HepG2 (cell line): Measurements from ENCODE around the gene GARIN5A.

Experiments used
- CBX2 ChIP-seq, 2 experiments: fragments of 200-600 bp in 1 of 2; sonication (generic); formaldehyde crosslinking in 1 of 2; IDR thresholded peaks; 2 replicates each; pipeline versions ENCODE4 v1.7.0 to v1.8.1; 2018 to 2022; ENCODE audit warnings: low read depth in 2 of 2, low read length in 1 of 2, mild to moderate bottlenecking in 1 of 2, missing genetic modification reagents in 1 of 2
- ETV6 ChIP-seq: sonication (generic); formaldehyde crosslinking; conservative IDR thresholded peaks from 2 replicates; pipeline ENCODE4 v1.4.0; 2020; ENCODE audit warnings: missing genetic modification reagents
- HINFP ChIP-seq: sonication (generic); formaldehyde crosslinking; IDR thresholded peaks from 2 replicates; pipeline ENCODE4 v1.4.0; 2020; ENCODE audit warnings: low read depth, mild to moderate bottlenecking, missing genetic modification reagents
- KDM1A ChIP-seq: IDR thresholded peaks from 2 replicates; pipeline ENCODE4 v1.6.1; 2016; ENCODE audit warnings: missing compliant biosample characterization
- NBN ChIP-seq: fragments of 450-650 bp; conservative IDR thresholded peaks from 2 replicates; pipeline ENCODE4 v1.6.1; 2017
- POLR2A ChIP-seq, 2 experiments: IDR thresholded peaks; 2 replicates each; pipeline ENCODE4 v1.6.1; 2011; ENCODE audit warnings: low read depth in 2 of 2, low read length in 2 of 2, mild to moderate bottlenecking in 1 of 2, moderate library complexity in 1 of 2; ENCODE audit not compliant: insufficient read depth in 1 of 2
- POLR2AphosphoS5 ChIP-seq: IDR thresholded peaks from 2 replicates; pipeline ENCODE4 v1.6.1; 2012; ENCODE audit warnings: low read depth, low read length
- SCMH1 ChIP-seq: sonication (generic); formaldehyde crosslinking; IDR thresholded peaks from 2 replicates; pipeline ENCODE4 v1.9.0; 2021; ENCODE audit warnings: missing genetic modification reagents, mild to moderate bottlenecking, borderline replicate concordance
- TCF7L2 ChIP-seq: IDR thresholded peaks from 2 replicates; pipeline ENCODE4 v1.6.1; 2011; ENCODE audit warnings: mild to moderate bottlenecking, low read depth, low read length, moderate library complexity
- ZKSCAN1 ChIP-seq: fragments of 150-350 bp; IDR thresholded peaks from 2 replicates; pipeline ENCODE4 v1.6.1; 2014; ENCODE audit warnings: low read length
- ZNF121 ChIP-seq: sonication (generic); formaldehyde crosslinking; IDR thresholded peaks from 2 replicates; pipeline ENCODE4 v1.5.0; 2020; ENCODE audit warnings: mild to moderate bottlenecking, missing genetic modification reagents
- ZNF75D ChIP-seq: sonication (generic); formaldehyde crosslinking; IDR thresholded peaks from 2 replicates; pipeline ENCODE4 v1.8.1; 2023; ENCODE audit warnings: missing genetic modification reagents, mild to moderate bottlenecking, borderline replicate concordance
- TF ChIP-seq, protein P1 (sequence below): sonication (generic); formaldehyde crosslinking; IDR thresholded peaks from 2 replicates; pipeline ENCODE4 v1.5.0; 2020; ENCODE audit warnings: mild to moderate bottlenecking, missing genetic modification reagents, moderate library complexity
- TF ChIP-seq, protein P2 (sequence below): conservative IDR thresholded peaks from 2 replicates; pipeline ENCODE4 v1.6.1; 2018; ENCODE audit warnings: missing genetic modification reagents

DNA sequence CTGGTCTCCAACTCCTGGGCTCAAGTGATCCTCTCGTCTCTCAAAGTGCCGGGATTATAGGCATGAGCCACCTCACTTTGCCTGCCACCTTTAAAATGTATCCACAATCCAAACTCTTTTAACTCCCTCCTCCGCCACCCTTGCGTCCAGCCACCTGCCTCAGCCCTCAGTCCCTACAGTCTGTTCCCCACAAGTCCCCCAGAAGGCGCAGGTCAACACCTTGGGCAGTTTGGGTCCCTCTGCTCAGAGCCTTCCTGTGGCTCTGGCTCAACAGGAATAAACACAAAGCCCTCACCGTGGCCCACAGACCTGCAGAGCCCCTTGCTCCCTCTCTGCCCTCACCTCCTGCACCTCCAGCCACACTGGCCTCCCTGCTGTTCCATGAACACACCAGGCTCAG, 7.8 kb downstream of the GARIN5A start:
- no peak for TF ChIP-seq KDM1A (CRISPR knock-in tag)
- TF ChIP-seq ZNF121 = no peak
- TF ChIP-seq, protein P1, sequence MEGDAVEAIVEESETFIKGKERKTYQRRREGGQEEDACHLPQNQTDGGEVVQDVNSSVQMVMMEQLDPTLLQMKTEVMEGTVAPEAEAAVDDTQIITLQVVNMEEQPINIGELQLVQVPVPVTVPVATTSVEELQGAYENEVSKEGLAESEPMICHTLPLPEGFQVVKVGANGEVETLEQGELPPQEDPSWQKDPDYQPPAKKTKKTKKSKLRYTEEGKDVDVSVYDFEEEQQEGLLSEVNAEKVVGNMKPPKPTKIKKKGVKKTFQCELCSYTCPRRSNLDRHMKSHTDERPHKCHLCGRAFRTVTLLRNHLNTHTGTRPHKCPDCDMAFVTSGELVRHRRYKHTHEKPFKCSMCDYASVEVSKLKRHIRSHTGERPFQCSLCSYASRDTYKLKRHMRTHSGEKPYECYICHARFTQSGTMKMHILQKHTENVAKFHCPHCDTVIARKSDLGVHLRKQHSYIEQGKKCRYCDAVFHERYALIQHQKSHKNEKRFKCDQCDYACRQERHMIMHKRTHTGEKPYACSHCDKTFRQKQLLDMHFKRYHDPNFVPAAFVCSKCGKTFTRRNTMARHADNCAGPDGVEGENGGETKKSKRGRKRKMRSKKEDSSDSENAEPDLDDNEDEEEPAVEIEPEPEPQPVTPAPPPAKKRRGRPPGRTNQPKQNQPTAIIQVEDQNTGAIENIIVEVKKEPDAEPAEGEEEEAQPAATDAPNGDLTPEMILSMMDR (CRISPR knock-in tag) = no peak
- no peak for TF ChIP-seq POLR2A (IDR thresholded peaks at IDR 0.05; ENCODE audit: insufficient read depth in 1 of 2, low read depth in 2 of 2, low read length in 2 of 2)
- TF ChIP-seq NBN = no peak
- no peak for TF ChIP-seq ETV6 (CRISPR knock-in tag)
- TF ChIP-seq, protein P2, sequence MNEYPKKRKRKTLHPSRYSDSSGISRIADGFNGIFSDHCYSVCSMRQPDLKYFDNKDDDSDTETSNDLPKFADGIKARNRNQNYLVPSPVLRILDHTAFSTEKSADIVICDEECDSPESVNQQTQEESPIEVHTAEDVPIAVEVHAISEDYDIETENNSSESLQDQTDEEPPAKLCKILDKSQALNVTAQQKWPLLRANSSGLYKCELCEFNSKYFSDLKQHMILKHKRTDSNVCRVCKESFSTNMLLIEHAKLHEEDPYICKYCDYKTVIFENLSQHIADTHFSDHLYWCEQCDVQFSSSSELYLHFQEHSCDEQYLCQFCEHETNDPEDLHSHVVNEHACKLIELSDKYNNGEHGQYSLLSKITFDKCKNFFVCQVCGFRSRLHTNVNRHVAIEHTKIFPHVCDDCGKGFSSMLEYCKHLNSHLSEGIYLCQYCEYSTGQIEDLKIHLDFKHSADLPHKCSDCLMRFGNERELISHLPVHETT = no peak
- TF ChIP-seq HINFP (CRISPR knock-in tag) = no peak
- TF ChIP-seq ZKSCAN1 = no peak
- no peak for TF ChIP-seq ZNF75D (CRISPR knock-in tag)
- TF ChIP-seq POLR2AphosphoS5 = no peak
- TF ChIP-seq CBX2 (IDR thresholded peaks at IDR 0.05; ENCODE audit: low read depth, low read length) = no peak
- TF ChIP-seq CBX2 (CRISPR knock-in tag; IDR thresholded peaks at IDR 0.05; ENCODE audit: low read depth) = no peak
- no peak for TF ChIP-seq TCF7L2
- no peak for TF ChIP-seq SCMH1 (CRISPR knock-in tag)
